HUES48 (cell line): ENCODE results near the gene NPAS3.

Source experiments
- H3K27ac ChIP-seq: one replicate; pipeline ENCODE4 v1.7.0; 2013; ENCODE audit warnings: low read depth, low read length, inconsistent platforms
- H3K27me3 ChIP-seq: 2 replicates; pipeline ENCODE4 v1.6.1; 2013; ENCODE audit warnings: mild to moderate bottlenecking, low read length; ENCODE audit not compliant: control insufficient read depth, insufficient read depth
- H3K36me3 ChIP-seq: 2 replicates; pipeline ENCODE4 v1.6.1; 2013; ENCODE audit warnings: low read length; ENCODE audit not compliant: control insufficient read depth, insufficient read depth
- H3K4me1 ChIP-seq: 2 replicates; pipeline ENCODE4 v1.6.1; 2013; ENCODE audit warnings: mild to moderate bottlenecking, low read length; ENCODE audit not compliant: control insufficient read depth, insufficient read depth
- H3K4me3 ChIP-seq: 2 replicates; pipeline ENCODE4 v1.5.1; 2013; ENCODE audit warnings: mild to moderate bottlenecking, low read depth, low read length
- H3K9ac ChIP-seq: 2 replicates; pipeline ENCODE4 v1.6.1; 2013; ENCODE audit warnings: mild to moderate bottlenecking, low read depth, low read length, moderate library complexity
- H3K9me3 ChIP-seq: 2 replicates; pipeline ENCODE4 v1.6.1; 2013; ENCODE audit warnings: low read length; ENCODE audit not compliant: control insufficient read depth, insufficient read depth

Gene NPAS3

DNA sequence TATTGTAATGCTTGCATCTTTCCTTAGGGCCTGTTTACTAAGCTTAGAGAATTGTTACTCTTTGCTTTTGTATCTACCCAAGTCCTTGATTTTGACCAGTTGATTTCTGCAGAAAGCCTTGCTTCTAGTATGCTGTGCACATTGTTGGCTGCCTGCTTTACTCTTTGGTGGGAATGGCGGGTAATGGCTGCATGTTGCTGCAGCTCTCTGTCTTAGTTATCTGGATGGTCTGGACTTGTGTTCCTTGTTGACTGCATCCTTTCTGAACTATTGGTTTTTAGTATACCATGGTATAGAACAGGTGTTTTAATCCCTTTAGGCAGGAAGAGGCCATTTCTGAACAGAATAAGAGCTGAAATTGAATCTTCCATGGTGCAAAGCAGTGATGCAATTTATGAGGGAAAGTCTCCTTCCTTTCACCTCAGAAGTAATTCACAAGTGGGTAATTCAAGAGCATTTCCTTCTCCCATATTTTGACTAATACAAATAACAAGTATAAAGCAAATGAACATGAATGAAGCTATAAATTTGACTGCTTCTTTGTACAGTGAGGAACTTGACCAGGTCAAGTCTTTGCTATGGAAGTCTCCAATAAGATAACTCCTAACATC is 466.4 kb downstream of the NPAS3 start:
- no peak overlapping the region for H3K27ac ChIP-seq
- H3K4me1 ChIP-seq: no peaks in the 10 kb centered on the region
- H3K9me3 ChIP-seq: peaks cover 60% of the 10 kb centered on the region
- no peaks in the 10 kb centered on the region for H3K27me3 ChIP-seq
- no peak overlapping the region for H3K9ac ChIP-seq
- no peaks in the 10 kb centered on the region for H3K36me3 ChIP-seq
- no peak overlapping the region for H3K4me3 ChIP-seq

DNA sequence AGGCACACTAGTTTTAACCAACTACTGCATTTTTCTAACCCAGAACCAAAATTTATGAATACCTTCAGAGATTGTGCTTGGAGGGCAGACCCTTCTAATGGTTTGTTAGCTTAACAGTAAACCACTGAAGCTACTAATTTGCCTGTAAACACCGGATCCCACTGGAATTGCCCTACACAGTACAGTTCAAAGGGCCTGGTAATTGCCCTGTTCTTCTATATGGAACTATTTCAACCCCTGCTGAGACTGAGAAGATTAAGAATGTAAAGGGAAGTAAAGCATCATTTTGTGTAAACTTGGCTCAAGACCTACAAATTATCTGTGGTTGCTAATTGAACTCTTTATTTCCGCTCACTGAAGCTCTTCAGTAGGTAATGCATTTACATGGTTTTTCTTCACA is 468.1 kb downstream of the NPAS3 start:
- H3K4me3 ChIP-seq: no peak overlapping the region

DNA sequence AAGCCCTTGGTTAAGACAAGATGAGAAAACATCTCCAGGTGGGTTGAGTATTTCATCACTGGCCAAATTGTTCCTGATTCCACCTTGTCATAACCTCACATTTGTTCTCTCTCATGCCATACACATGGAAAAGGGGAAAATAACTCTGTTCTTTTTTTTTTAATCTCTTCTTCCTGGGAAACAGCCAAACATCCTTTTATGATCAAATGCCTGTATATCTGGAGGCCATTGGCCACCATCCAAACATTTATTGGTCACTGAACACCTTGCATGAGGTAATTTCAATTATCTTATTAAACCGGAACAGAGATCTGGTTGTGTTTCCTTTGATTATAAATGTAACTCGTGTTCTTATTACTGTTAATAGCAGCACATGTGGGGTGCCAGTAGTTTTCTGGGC is 469.6 kb downstream of the NPAS3 start:
- no peaks in the 10 kb centered on the region for H3K4me1 ChIP-seq
- peaks cover 54% of the 10 kb centered on the region for H3K9me3 ChIP-seq
- no peaks in the 10 kb centered on the region for H3K27me3 ChIP-seq
- no peaks in the 10 kb centered on the region for H3K36me3 ChIP-seq
- H3K27ac ChIP-seq: no peak overlapping the region
- no peak overlapping the region for H3K4me3 ChIP-seq
- H3K9ac ChIP-seq: no peak overlapping the region

More for the DNA sequence above, 468.1 kb downstream of the NPAS3 start:
- no peaks in the 10 kb centered on the region for H3K4me1 ChIP-seq
- H3K27ac ChIP-seq: no peak overlapping the region
- H3K9me3 ChIP-seq: peaks cover 60% of the 10 kb centered on the region
- H3K9ac ChIP-seq: no peak overlapping the region
- H3K36me3 ChIP-seq: no peaks in the 10 kb centered on the region
- no peaks in the 10 kb centered on the region for H3K27me3 ChIP-seq

DNA sequence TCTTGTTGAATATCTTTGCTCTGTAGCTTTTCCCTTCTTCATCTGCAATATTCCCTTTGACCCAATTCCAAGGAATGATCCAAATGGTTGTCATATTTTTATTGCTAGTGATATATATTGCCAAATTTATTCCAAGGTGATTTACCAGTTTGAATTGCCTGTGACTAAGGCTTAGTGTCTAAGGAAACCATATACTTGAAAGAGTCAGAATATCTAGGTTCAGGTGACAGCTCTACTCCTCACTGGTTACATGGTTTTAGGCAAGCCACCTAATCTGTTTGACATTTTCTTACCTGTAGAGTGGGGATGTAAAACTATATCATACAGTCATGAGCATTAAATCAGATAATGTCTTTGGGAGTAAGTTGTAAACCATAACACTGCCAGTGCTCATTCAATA is 473.8 kb downstream of the NPAS3 start:
- Histone ChIP-seq H3K9ac (no peak overlapping the region), H3K27ac (no peak overlapping the region), H3K9me3 (peaks cover 12% of the 10 kb centered on the region; the same call in 1 of the 2 replicates), H3K4me1 (peaks cover 9% of the 10 kb centered on the region), H3K27me3 (no peaks in the 10 kb centered on the region), H3K36me3 (no peaks in the 10 kb centered on the region), H3K4me3 (no peak overlapping the region)

DNA sequence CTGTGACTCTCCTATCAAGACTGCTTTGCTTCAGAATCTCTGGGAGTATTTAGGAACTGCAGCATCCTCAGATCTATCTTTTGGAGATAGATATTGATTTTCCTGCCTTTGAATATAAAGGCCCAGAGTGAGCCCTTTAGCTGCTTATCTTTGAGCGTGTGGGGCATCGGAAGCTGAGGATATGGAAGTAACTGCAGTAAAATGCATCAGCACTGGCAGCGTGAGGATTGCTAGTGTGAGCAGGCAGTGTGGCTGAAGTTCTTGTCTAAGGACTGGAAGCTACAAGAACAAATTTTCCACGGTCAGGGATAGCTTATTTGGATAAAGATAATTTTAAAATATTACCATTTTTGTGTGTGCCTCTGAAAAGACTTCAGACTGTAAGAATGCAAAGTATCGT is 474.7 kb downstream of the NPAS3 start:
- Histone ChIP-seq H3K9me3 (peaks cover 4% of the 10 kb centered on the region; the same call in 1 of the 2 replicates), H3K27me3 (no peaks in the 10 kb centered on the region), H3K36me3 (no peaks in the 10 kb centered on the region), H3K27ac (no peak overlapping the region), H3K4me1 (peaks cover 9% of the 10 kb centered on the region), H3K9ac (no peak overlapping the region), H3K4me3 (no peak overlapping the region)

DNA sequence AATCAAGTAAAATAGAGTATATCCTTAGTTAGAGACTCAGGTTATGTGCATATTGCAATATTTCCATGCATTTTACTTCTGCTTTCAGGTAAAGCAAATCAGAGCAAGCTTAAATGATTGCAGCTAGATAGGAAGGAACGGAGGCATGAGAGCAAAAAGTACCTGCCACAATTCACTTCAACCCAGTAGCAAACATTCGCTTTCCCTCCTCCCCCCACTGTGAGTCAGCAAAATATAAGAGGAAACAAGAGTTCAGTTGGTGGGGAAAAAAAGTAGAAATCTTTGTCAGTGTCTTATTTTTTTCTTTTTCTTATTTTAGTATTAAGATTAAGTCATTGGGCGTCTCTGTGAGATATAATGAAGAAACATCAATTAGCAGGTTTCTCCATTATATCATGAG is 475.4 kb downstream of the NPAS3 start:
- H3K27me3 ChIP-seq: no peaks in the 10 kb centered on the region
- H3K9me3 ChIP-seq: no peaks in the 10 kb centered on the region
- peaks cover 9% of the 10 kb centered on the region for H3K4me1 ChIP-seq
- H3K9ac ChIP-seq: no peak overlapping the region
- no peaks in the 10 kb centered on the region for H3K36me3 ChIP-seq
- H3K4me3 ChIP-seq: no peak overlapping the region
- H3K27ac ChIP-seq: no peak overlapping the region

DNA sequence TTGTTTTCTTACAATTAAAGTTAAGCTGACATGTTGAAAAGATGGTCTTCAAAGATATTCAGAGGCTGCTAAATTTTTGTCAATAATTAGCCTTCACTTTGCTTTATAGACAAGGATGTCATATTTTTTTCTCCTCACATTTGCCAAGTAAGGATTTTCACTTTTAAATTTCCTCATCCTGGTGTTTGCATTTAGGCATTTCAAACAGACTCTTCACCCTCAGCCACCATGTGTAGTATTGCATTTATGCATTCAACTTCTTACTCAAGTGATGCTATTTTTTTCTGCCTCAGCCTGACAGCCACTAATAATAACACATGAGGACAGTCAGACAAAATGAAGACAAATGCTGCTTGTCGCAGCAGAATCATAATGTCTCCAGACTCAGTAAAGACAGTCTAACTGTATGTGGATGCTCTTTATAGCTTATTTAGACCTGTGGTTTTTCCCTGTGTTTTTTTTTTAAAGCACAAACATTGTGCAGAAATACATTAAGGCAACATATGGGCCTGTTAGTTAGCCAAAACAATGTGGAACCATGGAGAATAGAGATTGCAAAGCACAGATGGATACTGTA is 481.5 kb downstream of the NPAS3 start:
- Histone ChIP-seq H3K36me3 (no peaks in the 10 kb centered on the region), H3K4me1 (no peaks in the 10 kb centered on the region), H3K9ac (no peak overlapping the region), H3K9me3 (no peaks in the 10 kb centered on the region), H3K4me3 (no peak overlapping the region), H3K27me3 (no peaks in the 10 kb centered on the region), H3K27ac (no peak overlapping the region)

DNA sequence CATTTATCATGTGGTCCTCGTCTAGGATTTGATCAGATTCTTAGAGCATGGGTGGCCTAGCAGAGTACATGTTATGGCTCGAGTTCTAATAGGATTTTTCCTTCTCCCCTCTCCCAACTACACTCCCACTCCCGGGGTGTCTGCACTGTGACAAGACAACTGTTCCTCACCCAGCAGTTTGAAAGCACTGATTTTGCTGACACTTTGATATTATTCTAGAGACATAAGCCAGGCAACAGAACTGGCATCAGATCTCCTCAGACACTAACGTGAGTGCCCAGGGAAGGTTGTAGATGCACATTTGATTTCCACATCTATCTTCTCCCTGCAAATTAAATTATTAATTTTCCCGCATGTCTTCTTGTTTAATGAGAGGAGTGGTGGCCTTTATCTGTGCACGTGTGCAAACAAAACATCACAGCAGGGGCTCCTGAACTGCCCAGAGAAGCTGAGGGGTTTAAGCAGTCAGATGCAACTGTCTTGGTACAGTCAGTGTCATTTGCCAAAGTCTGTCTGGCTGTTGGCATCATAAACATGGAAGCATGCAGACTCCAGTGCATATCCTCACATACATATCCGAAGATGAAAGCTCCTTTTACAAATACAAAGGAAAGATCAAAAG is 491.8 kb downstream of the NPAS3 start:
- no peaks in the 10 kb centered on the region for H3K27me3 ChIP-seq
- no peak overlapping the region for H3K27ac ChIP-seq
- H3K9ac ChIP-seq: no peak overlapping the region
- H3K9me3 ChIP-seq: no peaks in the 10 kb centered on the region
- no peak overlapping the region for H3K4me3 ChIP-seq
- H3K36me3 ChIP-seq: no peaks in the 10 kb centered on the region
- no peaks in the 10 kb centered on the region for H3K4me1 ChIP-seq

DNA sequence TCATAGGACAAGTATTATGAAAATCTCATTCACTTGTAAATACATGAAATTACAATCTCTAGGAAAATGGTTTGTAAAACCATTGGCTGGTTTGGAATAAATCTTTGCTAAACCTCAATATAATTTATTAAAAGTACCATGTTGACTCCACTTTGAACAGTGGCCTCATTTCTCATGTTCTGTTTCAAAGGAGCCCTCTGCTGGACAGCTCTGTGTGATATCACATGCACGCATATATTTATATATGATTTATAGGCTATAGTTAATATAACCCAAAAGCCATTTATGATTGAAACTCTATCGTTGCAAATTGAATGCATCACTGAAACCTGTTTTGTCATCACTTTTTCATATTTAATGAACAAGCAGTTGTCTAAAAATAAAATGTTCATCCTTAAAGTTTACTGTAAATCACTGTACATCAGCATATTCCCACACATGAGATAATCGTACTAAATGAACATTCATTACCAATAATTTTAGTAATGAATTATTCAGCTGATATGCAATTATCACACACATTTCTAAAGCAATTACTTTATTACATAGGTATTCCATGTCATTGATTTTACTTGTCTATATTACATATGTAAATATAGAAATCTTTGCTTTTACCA is 493.8 kb downstream of the NPAS3 start:
- H3K9me3 ChIP-seq: no peaks in the 10 kb centered on the region
- no peaks in the 10 kb centered on the region for H3K27me3 ChIP-seq
- H3K4me3 ChIP-seq: no peak overlapping the region
- no peaks in the 10 kb centered on the region for H3K4me1 ChIP-seq
- no peak overlapping the region for H3K27ac ChIP-seq
- H3K36me3 ChIP-seq: no peaks in the 10 kb centered on the region
- H3K9ac ChIP-seq: no peak overlapping the region

DNA sequence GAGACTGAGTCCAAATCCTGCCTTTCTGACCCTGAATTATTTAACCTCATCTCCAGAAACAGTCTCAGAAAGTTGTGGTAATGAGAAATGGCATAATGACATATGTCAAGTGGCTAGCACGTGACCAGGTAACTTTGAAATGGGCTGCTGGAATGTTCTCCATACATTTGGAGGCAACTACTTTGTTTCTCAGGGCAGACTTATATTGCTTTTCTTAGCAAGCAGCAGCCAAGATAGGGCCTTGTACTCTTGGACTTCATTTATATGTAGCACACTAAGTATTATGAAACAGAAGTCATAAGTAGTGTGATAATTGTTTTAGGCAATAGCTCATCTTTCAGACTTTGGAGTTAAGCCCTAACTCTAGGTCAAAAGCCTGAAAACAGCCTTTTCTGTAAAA is 494.7 kb downstream of the NPAS3 start:
- Histone ChIP-seq H3K4me3 (no peak overlapping the region), H3K27ac (no peak overlapping the region), H3K9ac (no peak overlapping the region), H3K36me3 (no peaks in the 10 kb centered on the region), H3K4me1 (no peaks in the 10 kb centered on the region), H3K27me3 (no peaks in the 10 kb centered on the region), H3K9me3 (no peaks in the 10 kb centered on the region)
